ENCODE data around the gene MAN1B1. TPM values are rescaled to one million over a fixed set of nuclear protein-coding genes. Genes with fewer than 3 reads are reported as not detected.

Gene MAN1B1
- total and polyA plus RNA-seq, 2 of the 8 experiments (the other 6 are each of a cell fraction or from before 2014, with no cell fraction given) = 33.7 to 36.3 TPM

DNA sequence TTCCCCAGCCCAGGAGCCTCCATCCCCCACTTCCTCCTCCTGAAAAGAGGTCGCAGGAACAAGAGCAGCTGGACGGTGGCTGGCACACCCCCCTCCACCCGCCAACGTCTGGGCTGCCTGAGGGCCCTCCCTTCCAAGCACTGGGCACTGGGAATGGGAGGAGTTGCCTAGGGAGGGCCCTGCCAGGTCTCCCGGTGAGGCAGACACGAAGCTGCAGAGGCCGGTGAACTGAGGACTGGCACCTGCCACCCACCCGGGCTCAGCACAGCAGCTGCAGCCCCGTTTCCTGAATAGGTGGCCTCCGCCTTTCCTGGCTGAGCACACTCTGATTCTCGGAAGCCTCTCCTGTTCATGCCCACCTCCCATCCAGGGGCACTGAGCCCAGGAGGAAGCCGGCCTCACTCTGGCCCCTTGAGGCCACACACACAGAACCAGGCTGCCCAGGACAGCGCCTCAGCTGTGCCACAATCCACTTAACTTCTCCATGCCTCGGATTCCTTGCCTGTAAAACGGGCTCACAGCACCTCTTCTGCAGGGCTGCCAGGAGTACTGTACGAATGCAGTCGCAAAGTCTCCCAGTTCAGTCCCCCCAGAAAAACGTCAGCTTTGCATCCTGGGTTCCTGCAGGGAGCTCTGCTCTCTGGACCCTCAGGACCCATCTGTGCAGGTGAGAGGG, 42.1 kb upstream of the MAN1B1 start:
- 75% methylated on average over 14 of the region's 18 CpGs; no CpG with 5 or more reads in 1 of the 2 experiments for WGBS, 2 experiments (ENCODE audit: extremely low coverage in 1 of 2, insufficient coverage in 1 of 2, insufficient read length in 1 of 2, insufficient replicate concordance in 2 of 2, low coverage in 1 of 2, low lambda C conversion rate in 2 of 2, missing lambda C conversion rate in 1 of 2)
- no peak for FAIRE-seq
- H3K27me3 ChIP-seq (replicated peaks in 1 of 4; ENCODE audit: control insufficient read depth in 3 of 4, extremely low read depth in 1 of 4, insufficient read depth in 3 of 4, low read length in 3 of 4) = peaks cover 17 to 39% (median 28%) of the 10 kb centered on the region in 4 experiments
- TF ChIP-seq POLR2A (IDR thresholded peaks at IDR 0.05; ENCODE audit: control extremely low read depth in 1 of 2, low read depth in 2 of 2, low read length in 2 of 2) (no peak), GTF2F1 (IDR thresholded peaks at IDR 0.05; ENCODE audit: borderline replicate concordance, low read depth, low read length) (no peak), SP4 (IDR thresholded peaks at IDR 0.05; ENCODE audit: low read length) (no peak), KDM4A (IDR thresholded peaks at IDR 0.05; ENCODE audit: low read depth, low read length, severe bottlenecking) (no peak), CBX5 (IDR thresholded peaks at IDR 0.05; ENCODE audit: low read depth, low read length) (no peak), SUZ12 (IDR thresholded peaks at IDR 0.05; ENCODE audit: low read length) (no peak), RNF2 (IDR thresholded peaks at IDR 0.05; ENCODE audit: borderline replicate concordance, low read depth, low read length, missing control alignments, poor library complexity, severe bottlenecking) (no peak), BRCA1 (IDR thresholded peaks at IDR 0.05; ENCODE audit: low read depth, low read length) (no peak), TEAD4 (IDR thresholded peaks at IDR 0.05; ENCODE audit: low read depth, low read length) (no peak), RXRA (IDR thresholded peaks at IDR 0.05; ENCODE audit: insufficient read depth, low read depth, low read length) (no peak)

More for the DNA sequence above, 42.1 kb upstream of the MAN1B1 start:
- H4K20me1 ChIP-seq (replicated peaks in 1 of 2; ENCODE audit: control insufficient read depth in 1 of 2, insufficient read depth in 2 of 2, low read length in 2 of 2) = peaks cover 8 to 25% of the 10 kb centered on the region in 2 experiments
- H2AFZ ChIP-seq (ENCODE audit: low read length) = no peak overlapping the region
- H3K4ac ChIP-seq (replicated peaks; ENCODE audit: insufficient read length, low read depth, low read length) = no peak overlapping the region
- no peak overlapping the region for H4K91ac ChIP-seq (replicated peaks; ENCODE audit: insufficient read length, low read length)
- H3K9me3 ChIP-seq (ENCODE audit: insufficient read depth in 2 of 2, low read depth in 1 of 2, low read length in 1 of 2) = no peaks in the 10 kb centered on the region
- ChIA-PET POLR2A (ENCODE audit: partially characterized antibody) (interaction anchor here (1.0 to 2.4 kb wide), 4 partner anchors 13 to 200 kb away, joined by 3 to 5 read pairs (median 4); partner anchors contain the start of genes FUT7 and TUBB4B), CTCF (ENCODE audit: partially characterized antibody) (interaction anchor here (0.8 to 4.1 kb wide), 14 partner anchors 10 to 202 kb away, joined by 3 to 27 read pairs (median 4); partner anchors contain the start of genes AJM1, FUT7 and GRIN1)
- H3K18ac ChIP-seq (ENCODE audit: extremely low read depth, low read length) = no peak overlapping the region
- H2BK5ac ChIP-seq (ENCODE audit: low read depth, low read length) = no peak overlapping the region
- H3K23me2 ChIP-seq (ENCODE audit: low read depth, low read length) = peaks cover 12% of the 10 kb centered on the region; the same call in 1 of the 2 replicates
- H3K4me3 ChIP-seq (ENCODE audit: extremely low read depth in 1 of 4, insufficient read depth in 2 of 4, low read depth in 3 of 4, low read length in 4 of 4) = peak overlapping the region; percentile 38 to 62 (median 56); a peak in 3 of 8 replicates
- H3K36me3 ChIP-seq (ENCODE audit: control insufficient read depth in 2 of 4, insufficient read depth in 4 of 4, low read length in 3 of 4) = peaks cover 0 to 2% (median 0%) of the 10 kb centered on the region in 4 experiments; a peak in 1 of 8 replicates
- no peak overlapping the region for H2BK120ac ChIP-seq (replicated peaks; ENCODE audit: low read depth, low read length)
- peaks cover 9% of the 10 kb centered on the region for H3K79me1 ChIP-seq (ENCODE audit: low read depth, low read length)
- H3K4me1 ChIP-seq (replicated peaks in 1 of 4; ENCODE audit: control insufficient read depth in 3 of 4, insufficient read depth in 4 of 4, low read length in 3 of 4) = peaks cover 3 to 14% (median 8%) of the 10 kb centered on the region in 4 experiments; a peak in 6 of 7 replicates
- no peak overlapping the region for H3K23ac ChIP-seq (ENCODE audit: insufficient read length)
- no peak overlapping the region for H3K9ac ChIP-seq (replicated peaks in 1 of 4; ENCODE audit: extremely low read depth in 1 of 4, low read depth in 3 of 4, low read length in 3 of 4)
- no peak overlapping the region for H2BK15ac ChIP-seq (ENCODE audit: low read length)
- H2BK20ac ChIP-seq (ENCODE audit: low read length) = no peak overlapping the region
- H4K5ac ChIP-seq (ENCODE audit: insufficient read length, low read depth, low read length) = no peak overlapping the region
- H3K79me2 ChIP-seq (ENCODE audit: control insufficient read depth in 1 of 2, insufficient read depth in 2 of 2, low read length in 2 of 2) = peaks cover 0 to 4% of the 10 kb centered on the region in 2 experiments; a peak in 1 of 4 replicates
- H2BK12ac ChIP-seq (ENCODE audit: low read depth, low read length) = 0 out of 2 replicates have a peak overlapping the region, but pooled peaks have one; percentile 17
- H4K8ac ChIP-seq (ENCODE audit: extremely low read depth, insufficient read depth, low read length) = no peak overlapping the region
- H2AK5ac ChIP-seq (ENCODE audit: low read depth, low read length) = no peak overlapping the region
- H3K14ac ChIP-seq (ENCODE audit: insufficient read length) = no peak overlapping the region
- H3K4me2 ChIP-seq (ENCODE audit: insufficient read depth in 1 of 2, low read depth in 2 of 2, low read length in 2 of 2) = peak overlapping the region; percentile 34 to 99
- DNase-seq (ENCODE audit: low read depth in 1 of 2, low spot score in 2 of 2) = no peak
- H3K27ac ChIP-seq (ENCODE audit: low read depth, low read length) = no peak overlapping the region
- H3K56ac ChIP-seq (replicated peaks; ENCODE audit: insufficient read length, low read depth, low read length) = no peak overlapping the region
